Measurements from ENCODE around the gene RTL10.

RTL10 gene

GRCh38 chr22:19807161-19807913 is 47.3 kb downstream of the RTL10 start:
- no peak for DNase-seq

- DNase-seq: no peak
Measured at GRCh38 chr22:19806213-19807160, 48.2 kb downstream of the RTL10 start.

- DNase-seq: no peak
Measured at GRCh38 chr22:19805821-19806212, 48.9 kb downstream of the RTL10 start.
